HUES64 (cell line): ENCODE results near the gene TGM1.
A peak's percentile ranks its signal among the peaks of the same experiment; 100 is the strongest.
"Not testable (repeated sequence)": the region's sequence is repeated elsewhere in the genome, so short reads cannot be mapped to it uniquely, and the experiment has no call there.

Experiments used
- H3K27ac ChIP-seq: 2 replicates; pipeline ENCODE4 v1.7.0; 2013; ENCODE audit warnings: low read depth, low read length, inconsistent platforms
- H3K27me3 ChIP-seq: 2 replicates; pipeline ENCODE4 v1.6.1; 2013; ENCODE audit warnings: mild to moderate bottlenecking, low read length; ENCODE audit not compliant: insufficient read depth
- H3K36me3 ChIP-seq: 2 replicates; pipeline ENCODE4 v1.6.1; 2013; ENCODE audit warnings: mild to moderate bottlenecking, low read length; ENCODE audit not compliant: insufficient read depth
- H3K4me1 ChIP-seq: 2 replicates; pipeline ENCODE4 v1.6.1; 2013; ENCODE audit warnings: mild to moderate bottlenecking, low read length, moderate library complexity; ENCODE audit not compliant: insufficient read depth
- H3K4me3 ChIP-seq: 2 replicates; pipeline ENCODE4 v1.5.1; 2013; ENCODE audit warnings: mild to moderate bottlenecking, low read length, moderate library complexity
- H3K9ac ChIP-seq: 2 replicates; pipeline ENCODE4 v1.6.1; 2013; ENCODE audit warnings: mild to moderate bottlenecking, low read depth, low read length
- H3K9me3 ChIP-seq: 2 replicates; pipeline ENCODE4 v1.6.1; 2013; ENCODE audit warnings: low read depth, low read length; ENCODE audit not compliant: insufficient read depth
- WGBS: fragments of 150-250, 120-280 bp; methylation state at CpG from one replicate; pipeline ENCODE4 v1.1.7; 2013; ENCODE audit warnings: missing lambda C conversion rate; 5-methylcytosine and 5-hydroxymethylcytosine counted together

TGM1 gene

DNA sequence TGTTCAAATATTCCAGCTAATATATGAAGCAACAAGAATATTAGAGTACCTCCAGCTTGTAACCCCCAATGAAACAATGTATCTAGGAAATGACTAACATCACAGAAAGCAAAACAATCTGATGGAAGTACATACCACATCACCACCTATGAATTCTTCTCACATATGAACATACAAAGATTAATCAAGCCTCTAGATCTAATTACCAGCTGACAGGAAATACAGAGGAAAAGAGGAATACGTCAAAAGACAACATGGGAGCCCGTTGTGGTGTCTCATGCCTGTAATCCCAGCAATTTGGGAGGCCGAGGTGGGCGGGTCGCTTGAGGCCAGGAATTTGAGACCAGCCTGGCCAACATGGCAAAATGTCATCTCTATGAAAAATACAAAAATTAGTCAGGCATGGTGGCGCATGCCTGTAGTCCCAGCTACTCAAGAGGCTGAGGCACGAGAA is 38.3 kb downstream of the TGM1 start:
- no peak overlapping the region for H3K9ac ChIP-seq

DNA sequence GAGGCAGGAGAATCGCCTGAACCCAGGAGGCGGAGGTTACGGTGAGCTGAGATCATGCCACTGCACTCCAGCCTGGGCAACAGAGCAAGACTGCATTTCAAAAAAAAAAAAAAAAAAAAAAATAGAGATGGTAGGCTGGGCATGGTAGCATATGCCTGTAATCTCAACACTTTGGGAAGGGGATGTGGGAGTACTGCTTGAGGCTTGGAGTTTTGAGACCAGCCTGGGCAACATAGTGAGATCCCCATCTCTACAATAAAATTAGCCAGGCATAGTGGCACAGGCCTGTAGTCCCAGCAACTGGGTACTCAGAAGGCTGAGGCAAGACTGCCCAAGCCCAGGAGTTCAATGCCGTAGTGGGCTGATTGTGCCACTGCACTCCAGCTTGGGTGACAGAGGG is 40.0 kb downstream of the TGM1 start:
- not testable (repeated sequence) for H3K27ac ChIP-seq, H3K9me3 ChIP-seq, H3K27me3 ChIP-seq, H3K4me3 ChIP-seq, H3K9ac ChIP-seq, H3K4me1 ChIP-seq
- H3K36me3 ChIP-seq = peaks cover 32% of the 10 kb centered on the region
- WGBS = 96% methylated on average over 4 of the region's 4 CpGs

More for the DNA sequence above, 38.3 kb downstream of the TGM1 start:
- no peak overlapping the region for H3K27ac ChIP-seq
- H3K4me1 ChIP-seq = no peaks in the 10 kb centered on the region
- H3K4me3 ChIP-seq = no peak overlapping the region
- H3K27me3 ChIP-seq = no peaks in the 10 kb centered on the region
- H3K9me3 ChIP-seq = no peaks in the 10 kb centered on the region
- peaks cover 32% of the 10 kb centered on the region for H3K36me3 ChIP-seq
- WGBS = 92% methylated on average over 7 of the region's 7 CpGs

GRCh38 chr14:24219521-24219920 is 43.5 kb downstream of the TGM1 start:
- no peak overlapping the region for H3K9ac ChIP-seq
- no peaks in the 10 kb centered on the region for H3K27me3 ChIP-seq
- H3K36me3 ChIP-seq = peaks cover 18% of the 10 kb centered on the region
- H3K4me3 ChIP-seq = no peak overlapping the region
- no peak overlapping the region for H3K27ac ChIP-seq
- no peaks in the 10 kb centered on the region for H3K4me1 ChIP-seq
- WGBS = 90% methylated on average over 2 of the region's 3 CpGs
- no peaks in the 10 kb centered on the region for H3K9me3 ChIP-seq

DNA sequence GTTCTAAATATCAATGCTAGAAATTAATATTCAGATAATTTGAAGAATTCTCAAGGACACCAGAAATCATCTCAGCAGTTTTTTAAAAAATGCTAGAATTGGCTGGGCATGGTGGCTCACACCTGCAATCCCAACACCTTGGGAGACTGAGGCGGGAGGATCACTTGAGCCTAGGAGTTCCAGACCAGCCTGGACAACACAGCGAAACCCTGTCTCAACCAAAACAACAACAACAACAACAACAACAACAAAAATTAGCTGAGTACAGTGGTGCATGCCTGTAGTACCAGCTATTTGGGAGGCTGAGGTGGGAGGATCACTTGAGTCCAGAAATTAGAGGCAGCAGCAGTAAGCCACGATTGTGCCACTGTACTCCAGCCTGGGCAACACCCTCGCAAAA is 43.9 kb downstream of the TGM1 start:
- H3K9me3 ChIP-seq = no peaks in the 10 kb centered on the region
- H3K4me3 ChIP-seq = no peak overlapping the region
- H3K36me3 ChIP-seq = peaks cover 17% of the 10 kb centered on the region
- H3K9ac ChIP-seq = no peak overlapping the region
- whole genome bisulfite sequencing = 92% methylated on average over 3 of the region's 4 CpGs
- H3K27me3 ChIP-seq = no peaks in the 10 kb centered on the region
- H3K27ac ChIP-seq = no peak overlapping the region
- no peaks in the 10 kb centered on the region for H3K4me1 ChIP-seq

DNA sequence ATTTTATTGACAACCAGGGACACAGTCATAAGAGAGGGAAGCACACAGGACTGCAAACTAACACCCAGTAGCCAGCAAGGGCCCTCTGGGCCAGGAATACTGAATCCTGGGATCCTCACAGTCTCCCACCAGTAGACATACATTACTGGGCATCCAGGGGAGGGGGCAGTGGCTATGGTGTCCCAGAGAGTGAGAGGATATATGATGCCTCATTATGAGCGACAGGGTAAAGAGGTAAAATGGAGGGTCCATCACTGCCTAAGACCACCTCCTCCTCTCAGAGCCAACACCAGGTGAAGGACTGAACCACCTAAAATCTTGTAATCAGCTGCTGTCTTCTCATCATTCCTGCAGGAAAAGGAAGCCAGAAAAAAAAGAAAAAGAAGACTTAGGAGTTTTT is 46.1 kb downstream of the TGM1 start:
- not testable (repeated sequence) for H3K27ac ChIP-seq, H3K27me3 ChIP-seq, H3K4me1 ChIP-seq, H3K4me3 ChIP-seq, H3K9ac ChIP-seq, H3K9me3 ChIP-seq
- H3K36me3 ChIP-seq = peaks cover 22% of the 10 kb centered on the region
- no CpG with 5 or more reads among the region's 1 CpG for WGBS

DNA sequence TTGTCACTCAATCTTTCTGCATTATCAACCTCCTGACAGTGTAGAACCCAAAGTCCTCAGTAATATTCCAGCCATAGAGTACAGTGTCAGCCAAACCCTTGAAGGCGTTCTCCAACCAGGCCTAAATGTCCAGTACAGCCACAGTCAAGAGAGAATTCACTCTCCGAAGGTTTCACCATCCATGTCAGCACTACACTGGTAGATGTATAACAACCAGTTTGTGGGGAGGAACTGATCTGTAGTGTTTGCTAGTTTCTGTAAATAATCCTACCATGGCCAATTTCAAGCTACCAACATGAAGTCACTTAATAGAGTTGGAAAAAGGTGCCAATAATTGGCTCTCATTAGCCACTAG is 46.7 kb downstream of the TGM1 start:
- H3K36me3 ChIP-seq = peaks cover 27% of the 10 kb centered on the region
- no peak overlapping the region; the same call in 1 of the 2 replicates for H3K27ac ChIP-seq
- H3K27me3 ChIP-seq = no peaks in the 10 kb centered on the region
- WGBS = 94% methylated on average over 2 of the region's 2 CpGs
- H3K4me1 ChIP-seq = peaks cover 5% of the 10 kb centered on the region; the same call in 1 of the 2 replicates
- peak overlapping the region; percentile 93 for H3K4me3 ChIP-seq
- H3K9ac ChIP-seq = no peak overlapping the region
- no peaks in the 10 kb centered on the region for H3K9me3 ChIP-seq

DNA sequence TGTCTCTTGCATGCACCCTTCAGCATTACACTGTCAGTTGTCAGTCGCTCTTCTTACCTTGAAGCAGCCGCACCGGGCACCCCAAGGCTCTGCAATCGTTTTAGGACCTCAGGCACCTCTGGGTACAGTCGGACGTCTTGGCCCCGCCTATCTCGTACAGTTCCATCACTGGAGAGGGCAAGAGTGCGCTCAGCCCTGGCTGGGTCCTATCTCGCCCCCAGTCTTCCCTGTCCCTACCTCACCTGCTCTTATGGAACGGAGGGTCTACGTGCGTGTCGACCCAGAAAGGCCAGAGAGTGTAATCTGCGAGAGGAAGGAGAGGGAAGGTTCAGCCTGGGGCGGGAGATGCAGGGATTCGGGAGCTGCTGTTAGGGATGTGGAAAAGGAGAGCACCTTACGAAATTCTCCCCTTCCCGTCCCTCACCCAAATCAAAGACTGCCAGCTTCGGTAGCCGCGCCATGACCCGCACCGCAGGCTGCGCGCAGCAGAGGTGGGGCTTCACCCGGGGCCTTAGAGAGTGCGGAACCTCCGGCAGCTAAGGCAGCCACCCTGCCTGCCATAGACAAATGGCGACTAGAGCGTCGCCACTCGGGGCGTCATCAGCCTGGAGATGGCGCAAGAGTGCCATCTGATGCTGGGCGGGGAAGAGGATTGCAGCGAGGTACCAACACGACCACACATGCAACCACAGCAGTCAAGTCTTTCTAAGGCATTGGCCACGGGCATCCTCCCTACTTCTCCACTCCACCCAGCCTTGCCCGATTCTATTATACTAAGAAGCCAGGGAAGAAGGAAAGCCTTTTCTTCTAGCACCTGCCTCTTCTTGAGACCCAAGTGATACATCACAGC is 47.3 kb downstream of the TGM1 start, which contains the start of gene MDP1:
MDP1 (minus strand) TSS at position 572 of the 850 bp plus-strand sequence; CDS start at position 461, 111 bp downstream.
- Histone ChIP-seq H3K9ac (peak within 1 kb of the TSS; percentile 89), H3K36me3 (peaks cover 27% of the 10 kb centered on the region), H3K4me1 (peaks cover 5% of the 10 kb centered on the region; the same call in 1 of the 2 replicates), H3K9me3 (no peaks in the 10 kb centered on the region), H3K27ac (peak within 1 kb of the TSS; percentile 79), H3K27me3 (no peaks in the 10 kb centered on the region), H3K4me3 (peak within 1 kb of the TSS; percentile 93)
- 2% methylated on average over 39 of the region's 40 CpGs for WGBS

DNA sequence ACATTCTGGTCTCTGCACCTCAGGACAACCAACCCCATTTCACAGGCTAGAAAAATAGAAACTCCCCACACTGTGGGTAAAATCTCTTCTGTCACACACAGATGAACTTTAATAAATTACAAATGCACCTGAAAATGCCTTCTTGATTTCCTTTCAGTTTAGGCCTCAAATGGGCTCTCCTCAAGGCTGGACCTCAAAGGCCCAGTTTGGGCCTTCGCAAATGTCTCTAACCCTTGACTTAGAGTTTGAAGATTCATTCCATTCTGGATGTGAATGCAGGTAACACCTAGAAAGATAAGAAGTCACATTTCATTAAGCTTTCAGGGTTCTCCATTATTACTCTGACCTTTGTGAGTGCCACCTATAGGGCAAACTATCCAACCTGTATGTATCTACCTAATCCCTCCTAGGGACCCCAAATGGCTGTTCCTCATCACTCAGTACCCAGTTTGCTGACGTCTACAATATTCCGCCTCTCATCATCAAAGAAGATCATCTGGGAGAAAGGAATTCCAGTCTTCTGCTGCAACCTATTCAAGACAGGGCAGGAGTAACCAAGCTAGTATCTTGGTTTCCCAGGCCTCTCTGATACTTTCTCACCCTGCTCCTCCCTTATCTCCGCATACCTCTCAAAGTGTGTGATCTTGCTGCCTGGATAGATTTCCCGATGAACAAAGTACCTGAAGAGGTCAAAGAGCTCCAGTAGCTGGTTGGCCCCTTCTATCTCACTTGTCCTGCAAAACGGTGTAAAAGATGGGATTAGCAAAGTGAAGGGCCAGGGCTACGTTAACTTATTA is 48.9 kb downstream of the TGM1 start:
- WGBS = 94% methylated on average over 7 of the region's 7 CpGs
- peak overlapping the region; percentile 85 for H3K4me3 ChIP-seq

DNA sequence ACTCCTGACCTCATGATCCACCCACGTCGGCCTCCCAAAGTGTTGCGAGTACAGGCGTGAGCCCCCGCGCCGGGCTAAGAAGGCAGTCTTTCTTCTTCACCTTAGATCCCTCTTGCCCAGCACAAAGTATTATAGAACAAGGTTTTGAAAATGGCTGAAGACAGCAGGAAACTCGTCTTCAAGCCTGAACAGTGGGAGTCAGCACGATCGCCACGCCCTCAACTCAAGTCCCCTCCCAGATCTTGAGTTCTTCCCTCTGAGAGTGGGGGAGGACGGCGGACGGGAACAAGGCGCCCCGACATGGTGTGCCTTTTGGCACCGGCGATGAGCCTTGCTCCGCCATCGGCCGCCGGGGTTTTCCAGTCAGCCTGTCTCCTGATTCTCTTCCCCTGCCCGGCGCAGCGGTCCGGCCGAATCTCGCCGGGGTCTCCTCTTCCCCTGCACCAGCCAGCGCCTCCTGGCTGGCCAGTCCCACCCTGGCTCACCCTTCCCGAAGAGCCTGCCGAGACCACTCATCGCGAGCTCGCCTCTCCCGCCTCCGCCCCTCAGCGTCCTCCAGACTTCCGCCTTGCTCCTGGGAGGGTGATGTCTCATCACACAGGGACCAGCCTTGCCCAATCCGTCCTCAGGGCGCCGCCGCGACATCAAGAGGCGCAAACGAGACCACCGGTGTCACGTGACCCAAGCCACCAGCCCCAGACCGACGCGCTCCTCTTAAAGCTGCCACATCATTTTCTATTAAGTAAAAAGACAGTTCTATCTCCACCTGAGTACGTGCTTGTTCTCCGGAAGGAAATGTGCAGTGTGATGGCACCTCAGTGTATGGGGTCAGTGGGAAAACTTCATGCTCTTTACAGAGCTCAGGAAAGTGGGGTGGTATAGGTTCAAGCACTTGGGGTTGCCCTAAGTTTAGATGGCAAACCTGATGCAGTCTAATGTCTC is 49.8 kb downstream of the TGM1 start, which contains the start of gene CHMP4A:
CHMP4A (minus strand) TSS at position 565 of the 942 bp plus-strand sequence; CDS start at position 516, 49 bp downstream.
- H3K27ac ChIP-seq = peak within 1 kb of the TSS; percentile 99
- H3K9me3 ChIP-seq = no peaks in the 10 kb centered on the region
- peak within 1 kb of the TSS; percentile 85 for H3K4me3 ChIP-seq
- WGBS = under 1% methylated on average over 53 of the region's 53 CpGs
- peaks cover 47% of the 10 kb centered on the region for H3K36me3 ChIP-seq
- peak within 1 kb of the TSS; percentile 95 for H3K9ac ChIP-seq
- peaks cover 5% of the 10 kb centered on the region; the same call in 1 of the 2 replicates for H3K4me1 ChIP-seq
- no peaks in the 10 kb centered on the region for H3K27me3 ChIP-seq

More for the DNA sequence above, 48.9 kb downstream of the TGM1 start:
- Histone ChIP-seq H3K9me3 (no peaks in the 10 kb centered on the region), H3K9ac (peak overlapping the region; percentile 95), H3K27me3 (no peaks in the 10 kb centered on the region), H3K36me3 (peaks cover 43% of the 10 kb centered on the region), H3K4me1 (peaks cover 5% of the 10 kb centered on the region; the same call in 1 of the 2 replicates), H3K27ac (peak overlapping the region; percentile 99)

DNA sequence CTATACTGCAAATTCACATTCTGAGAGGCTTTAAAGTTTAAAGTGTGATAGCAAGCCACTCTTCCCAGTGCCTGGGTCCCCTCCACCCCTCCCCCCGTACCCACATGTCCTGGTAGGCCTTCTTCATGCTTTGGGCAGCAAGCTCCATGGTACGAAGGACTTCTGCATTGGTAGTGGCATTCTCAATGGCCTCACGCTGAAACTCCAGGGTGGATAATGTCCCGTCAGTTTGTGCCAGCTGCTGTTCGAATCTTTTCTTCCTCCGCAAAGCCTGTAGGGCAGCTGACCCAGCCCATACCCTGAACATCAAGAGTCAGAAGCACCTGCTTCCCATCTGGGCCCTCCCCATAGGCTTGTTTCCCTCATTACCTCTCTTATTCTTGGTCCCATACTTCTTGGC is 51.7 kb downstream of the TGM1 start:
- Histone ChIP-seq H3K27ac (no peak overlapping the region), H3K4me3 (no peak overlapping the region), H3K27me3 (no peaks in the 10 kb centered on the region), H3K4me1 (peaks cover 5% of the 10 kb centered on the region; the same call in 1 of the 2 replicates), H3K9me3 (no peaks in the 10 kb centered on the region), H3K36me3 (peaks cover 56% of the 10 kb centered on the region), H3K9ac (no peak overlapping the region)
- WGBS = 94% methylated on average over 6 of the region's 6 CpGs
